ENCODE results near the gene CD320. TPM values are rescaled to one million over a fixed set of nuclear protein-coding genes. Genes with fewer than 3 reads are reported as not detected.
"Not testable (repeated sequence)": the region's sequence is repeated elsewhere in the genome, so short reads cannot be mapped to it uniquely, and the experiment has no call there.

The CD320 gene
- total and polyA plus RNA-seq, 2 experiments from 2014 or later: 87.0 to 124 TPM

DNA sequence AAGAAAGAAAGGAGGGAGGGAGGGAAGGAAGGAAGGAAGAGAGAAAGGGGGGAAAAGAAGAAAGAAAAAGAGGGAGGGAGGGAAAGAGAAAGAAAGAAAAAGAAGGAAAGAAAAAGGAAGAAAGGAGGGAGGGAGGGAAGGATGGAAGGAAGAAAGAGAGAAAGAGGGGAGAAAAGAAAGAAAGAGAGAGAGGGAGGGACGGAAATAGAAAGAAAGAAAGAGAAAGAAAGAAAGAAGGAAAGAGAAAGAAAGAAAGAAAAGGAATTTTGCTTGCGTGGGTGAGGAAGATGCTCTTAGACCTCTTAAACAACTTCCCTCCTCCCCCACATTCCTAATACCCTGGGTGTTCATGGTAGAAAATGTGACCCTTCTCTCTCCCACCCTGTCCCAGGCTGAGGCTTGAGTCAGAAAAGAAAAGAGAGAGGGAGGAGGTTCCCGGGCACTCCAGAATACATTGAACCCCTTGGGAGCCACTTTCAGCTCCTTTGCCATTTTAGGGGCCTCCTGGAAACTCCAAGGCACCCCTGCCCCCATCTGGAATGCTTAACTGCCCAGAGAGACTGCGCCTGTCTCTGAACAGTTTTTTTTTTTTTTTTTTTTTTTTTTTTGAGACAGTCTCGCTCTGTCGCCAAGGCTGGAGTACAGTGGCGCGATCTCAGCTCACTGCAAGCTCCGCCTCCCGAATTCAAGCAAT lies 44.1 kb upstream of the CD320 start (continued):
- no peak for TF ChIP-seq CREB1 (CRISPR knock-in tag; IDR thresholded peaks at IDR 0.05; ENCODE audit: low read depth)
- TF ChIP-seq ZNF331 (CRISPR knock-in tag; IDR thresholded peaks at IDR 0.05; ENCODE audit: low read depth): no peak
- no peak for TF ChIP-seq STAT1 (IDR thresholded peaks at IDR 0.05; ENCODE audit: unreplicated experiment)
- no peak for TF ChIP-seq POLR2AphosphoS5 (IDR thresholded peaks at IDR 0.05; ENCODE audit: low read depth)
- TF ChIP-seq NANOG (IDR thresholded peaks at IDR 0.05; ENCODE audit: borderline replicate concordance): no peak
- no peak for TF ChIP-seq EZH2phosphoT487 (IDR thresholded peaks at IDR 0.05; ENCODE audit: unreplicated experiment)

DNA sequence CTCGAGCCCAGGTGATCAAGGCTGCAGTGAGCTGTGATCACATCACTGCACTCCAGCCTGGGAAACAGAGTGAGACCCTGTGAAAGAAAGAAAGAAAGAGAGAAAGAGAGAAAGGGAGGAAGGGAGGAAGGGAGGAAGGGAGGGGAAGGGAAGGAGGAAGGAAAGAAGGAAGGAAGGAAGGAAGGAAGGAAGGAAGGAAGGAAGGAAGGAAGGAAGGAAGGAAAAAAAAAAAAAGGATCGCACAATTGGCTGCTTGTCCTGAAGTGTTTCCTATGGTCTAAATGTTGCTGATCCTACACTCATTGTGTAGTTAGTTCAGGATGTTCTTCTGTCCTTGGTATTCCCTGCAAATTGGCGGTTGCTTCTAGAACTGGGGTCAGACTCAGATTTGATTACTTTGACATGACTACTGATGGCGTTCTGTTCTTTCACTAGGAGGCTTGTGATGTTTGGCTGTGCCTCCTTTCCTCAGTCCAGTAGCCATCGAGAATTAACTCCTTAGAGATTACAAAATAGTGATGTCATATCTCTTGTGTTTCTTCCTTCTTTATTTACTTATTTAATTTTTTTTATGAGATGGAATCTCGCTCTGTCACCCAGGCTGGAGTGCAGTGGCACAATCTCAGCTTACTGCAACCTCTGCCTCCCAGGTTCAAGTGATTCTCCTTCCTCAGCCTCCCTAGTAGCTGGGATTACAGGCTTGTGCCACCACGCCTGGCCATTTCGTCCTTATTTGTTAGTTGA lies 41.6 kb upstream of the CD320 start:
- not testable (repeated sequence) for H2AFZ ChIP-seq; H3F3A ChIP-seq (replicated peaks; ENCODE audit: low read depth); H3K4me2 ChIP-seq; ATAC-seq; H3K4me3 Mint-ChIP-seq; H3K9me3 Mint-ChIP-seq; H3K79me2 ChIP-seq (replicated peaks; ENCODE audit: insufficient read depth); H3K36me3 Mint-ChIP-seq (ENCODE audit: low read depth); H3K4me1 ChIP-seq (ENCODE audit: insufficient read depth); H3K27me3 ChIP-seq (ENCODE audit: insufficient read depth); H3K36me3 ChIP-seq (ENCODE audit: insufficient read depth); H3K27ac ChIP-seq (ENCODE audit: low read depth); H3K9me2 ChIP-seq (ENCODE audit: insufficient read depth); H3K4me3 ChIP-seq; H3K27ac Mint-ChIP-seq; H4K20me1 ChIP-seq (replicated peaks; ENCODE audit: insufficient read depth); DNase-seq (ENCODE audit: low spot score)
- H3K4me1 Mint-ChIP-seq: peaks cover 19% of the 10 kb centered on the region
- H3K27me3 Mint-ChIP-seq (ENCODE audit: insufficient read depth, low read depth, poor library complexity): peaks cover 13% of the 10 kb centered on the region

DNA sequence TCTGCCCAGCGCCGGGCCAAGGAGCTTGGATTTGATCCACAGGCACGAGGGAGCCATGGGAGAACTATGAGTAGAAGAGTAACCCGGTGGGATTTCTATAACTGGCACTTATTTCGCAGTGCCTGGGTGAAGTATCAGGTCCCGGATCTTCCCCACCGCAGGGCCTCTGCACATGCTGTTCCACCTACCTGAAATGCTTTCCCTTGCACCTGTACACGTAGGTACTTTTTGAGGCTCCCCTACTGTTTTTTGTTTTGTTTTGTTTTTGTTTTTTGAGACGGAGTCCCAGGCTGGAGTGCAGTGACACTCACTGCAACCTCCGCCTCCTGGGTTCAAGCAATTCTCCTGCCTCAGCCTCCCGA lies 35.3 kb upstream of the CD320 start:
- ATAC-seq (no peak), DNase-seq (ENCODE audit: low spot score) (no peak)
- H3F3A ChIP-seq (replicated peaks; ENCODE audit: low read depth): no peaks in the 10 kb centered on the region; the same call in 1 of the 2 replicates
- H4K20me1 ChIP-seq (replicated peaks; ENCODE audit: insufficient read depth): no peaks in the 10 kb centered on the region
- peaks cover 9% of the 10 kb centered on the region; the same call in 1 of the 2 replicates for H3K27me3 ChIP-seq (ENCODE audit: insufficient read depth)
- H3K4me1 ChIP-seq (ENCODE audit: insufficient read depth): peaks cover 8% of the 10 kb centered on the region; the same call in 1 of the 2 replicates
- H3K9me2 ChIP-seq (ENCODE audit: insufficient read depth): no peaks in the 10 kb centered on the region
- H2AFZ ChIP-seq: no peak overlapping the region
- H3K36me3 ChIP-seq (ENCODE audit: insufficient read depth): no peaks in the 10 kb centered on the region
- Mint-ChIP-seq H3K4me1 (peaks cover 13% of the 10 kb centered on the region), H3K27me3 (ENCODE audit: insufficient read depth, low read depth, poor library complexity) (peaks cover 30% of the 10 kb centered on the region), H3K4me3 (peak overlapping the region; percentile 71), H3K9me3 (no peaks in the 10 kb centered on the region), H3K27ac (no peak overlapping the region), H3K36me3 (ENCODE audit: low read depth) (no peaks in the 10 kb centered on the region)
- H3K27ac ChIP-seq (ENCODE audit: low read depth): no peak overlapping the region
- H3K4me2 ChIP-seq: no peak overlapping the region
- H3K4me3 ChIP-seq: peak overlapping the region; percentile 83
- no peaks in the 10 kb centered on the region for H3K79me2 ChIP-seq (replicated peaks; ENCODE audit: insufficient read depth)
- TF ChIP-seq ZNF331 (CRISPR knock-in tag; IDR thresholded peaks at IDR 0.05; ENCODE audit: low read depth) (no peak), NANOG (IDR thresholded peaks at IDR 0.05; ENCODE audit: borderline replicate concordance) (no peak), JUNB (IDR thresholded peaks at IDR 0.05; ENCODE audit: unreplicated experiment) (no peak), CREB1 (CRISPR knock-in tag; IDR thresholded peaks at IDR 0.05; ENCODE audit: low read depth) (no peak), EZH2phosphoT487 (IDR thresholded peaks at IDR 0.05; ENCODE audit: unreplicated experiment) (no peak), POLR2AphosphoS5 (IDR thresholded peaks at IDR 0.05; ENCODE audit: low read depth) (no peak)
- TF ChIP-seq, protein P1, sequence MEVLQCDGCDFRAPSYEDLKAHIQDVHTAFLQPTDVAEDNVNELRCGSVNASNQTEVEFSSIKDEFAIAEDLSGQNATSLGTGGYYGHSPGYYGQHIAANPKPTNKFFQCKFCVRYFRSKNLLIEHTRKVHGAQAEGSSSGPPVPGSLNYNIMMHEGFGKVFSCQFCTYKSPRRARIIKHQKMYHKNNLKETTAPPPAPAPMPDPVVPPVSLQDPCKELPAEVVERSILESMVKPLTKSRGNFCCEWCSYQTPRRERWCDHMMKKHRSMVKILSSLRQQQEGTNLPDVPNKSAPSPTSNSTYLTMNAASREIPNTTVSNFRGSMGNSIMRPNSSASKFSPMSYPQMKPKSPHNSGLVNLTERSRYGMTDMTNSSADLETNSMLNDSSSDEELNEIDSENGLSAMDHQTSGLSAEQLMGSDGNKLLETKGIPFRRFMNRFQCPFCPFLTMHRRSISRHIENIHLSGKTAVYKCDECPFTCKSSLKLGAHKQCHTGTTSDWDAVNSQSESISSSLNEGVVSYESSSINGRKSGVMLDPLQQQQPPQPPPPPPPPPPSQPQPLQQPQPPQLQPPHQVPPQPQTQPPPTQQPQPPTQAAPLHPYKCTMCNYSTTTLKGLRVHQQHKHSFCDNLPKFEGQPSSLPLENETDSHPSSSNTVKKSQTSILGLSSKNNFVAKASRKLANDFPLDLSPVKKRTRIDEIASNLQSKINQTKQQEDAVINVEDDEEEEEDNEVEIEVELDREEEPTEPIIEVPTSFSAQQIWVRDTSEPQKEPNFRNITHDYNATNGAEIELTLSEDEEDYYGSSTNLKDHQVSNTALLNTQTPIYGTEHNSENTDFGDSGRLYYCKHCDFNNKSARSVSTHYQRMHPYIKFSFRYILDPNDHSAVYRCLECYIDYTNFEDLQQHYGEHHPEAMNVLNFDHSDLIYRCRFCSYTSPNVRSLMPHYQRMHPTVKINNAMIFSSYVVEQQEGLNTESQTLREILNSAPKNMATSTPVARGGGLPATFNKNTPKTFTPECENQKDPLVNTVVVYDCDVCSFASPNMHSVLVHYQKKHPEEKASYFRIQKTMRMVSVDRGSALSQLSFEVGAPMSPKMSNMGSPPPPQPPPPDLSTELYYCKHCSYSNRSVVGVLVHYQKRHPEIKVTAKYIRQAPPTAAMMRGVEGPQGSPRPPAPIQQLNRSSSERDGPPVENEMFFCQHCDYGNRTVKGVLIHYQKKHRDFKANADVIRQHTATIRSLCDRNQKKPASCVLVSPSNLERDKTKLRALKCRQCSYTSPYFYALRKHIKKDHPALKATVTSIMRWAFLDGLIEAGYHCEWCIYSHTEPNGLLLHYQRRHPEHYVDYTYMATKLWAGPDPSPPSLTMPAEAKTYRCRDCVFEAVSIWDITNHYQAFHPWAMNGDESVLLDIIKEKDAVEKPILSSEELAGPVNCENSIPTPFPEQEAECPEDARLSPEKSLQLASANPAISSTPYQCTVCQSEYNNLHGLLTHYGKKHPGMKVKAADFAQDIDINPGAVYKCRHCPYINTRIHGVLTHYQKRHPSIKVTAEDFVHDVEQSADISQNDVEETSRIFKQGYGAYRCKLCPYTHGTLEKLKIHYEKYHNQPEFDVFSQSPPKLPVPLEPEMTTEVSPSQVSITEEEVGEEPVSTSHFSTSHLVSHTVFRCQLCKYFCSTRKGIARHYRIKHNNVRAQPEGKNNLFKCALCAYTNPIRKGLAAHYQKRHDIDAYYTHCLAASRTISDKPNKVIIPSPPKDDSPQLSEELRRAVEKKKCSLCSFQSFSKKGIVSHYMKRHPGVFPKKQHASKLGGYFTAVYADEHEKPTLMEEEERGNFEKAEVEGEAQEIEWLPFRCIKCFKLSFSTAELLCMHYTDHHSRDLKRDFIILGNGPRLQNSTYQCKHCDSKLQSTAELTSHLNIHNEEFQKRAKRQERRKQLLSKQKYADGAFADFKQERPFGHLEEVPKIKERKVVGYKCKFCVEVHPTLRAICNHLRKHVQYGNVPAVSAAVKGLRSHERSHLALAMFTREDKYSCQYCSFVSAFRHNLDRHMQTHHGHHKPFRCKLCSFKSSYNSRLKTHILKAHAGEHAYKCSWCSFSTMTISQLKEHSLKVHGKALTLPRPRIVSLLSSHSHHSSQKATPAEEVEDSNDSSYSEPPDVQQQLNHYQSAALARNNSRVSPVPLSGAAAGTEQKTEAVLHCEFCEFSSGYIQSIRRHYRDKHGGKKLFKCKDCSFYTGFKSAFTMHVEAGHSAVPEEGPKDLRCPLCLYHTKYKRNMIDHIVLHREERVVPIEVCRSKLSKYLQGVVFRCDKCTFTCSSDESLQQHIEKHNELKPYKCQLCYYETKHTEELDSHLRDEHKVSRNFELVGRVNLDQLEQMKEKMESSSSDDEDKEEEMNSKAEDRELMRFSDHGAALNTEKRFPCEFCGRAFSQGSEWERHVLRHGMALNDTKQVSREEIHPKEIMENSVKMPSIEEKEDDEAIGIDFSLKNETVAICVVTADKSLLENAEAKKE (CRISPR knock-in tag; IDR thresholded peaks at IDR 0.05): no peak
- TF ChIP-seq, protein P2, sequence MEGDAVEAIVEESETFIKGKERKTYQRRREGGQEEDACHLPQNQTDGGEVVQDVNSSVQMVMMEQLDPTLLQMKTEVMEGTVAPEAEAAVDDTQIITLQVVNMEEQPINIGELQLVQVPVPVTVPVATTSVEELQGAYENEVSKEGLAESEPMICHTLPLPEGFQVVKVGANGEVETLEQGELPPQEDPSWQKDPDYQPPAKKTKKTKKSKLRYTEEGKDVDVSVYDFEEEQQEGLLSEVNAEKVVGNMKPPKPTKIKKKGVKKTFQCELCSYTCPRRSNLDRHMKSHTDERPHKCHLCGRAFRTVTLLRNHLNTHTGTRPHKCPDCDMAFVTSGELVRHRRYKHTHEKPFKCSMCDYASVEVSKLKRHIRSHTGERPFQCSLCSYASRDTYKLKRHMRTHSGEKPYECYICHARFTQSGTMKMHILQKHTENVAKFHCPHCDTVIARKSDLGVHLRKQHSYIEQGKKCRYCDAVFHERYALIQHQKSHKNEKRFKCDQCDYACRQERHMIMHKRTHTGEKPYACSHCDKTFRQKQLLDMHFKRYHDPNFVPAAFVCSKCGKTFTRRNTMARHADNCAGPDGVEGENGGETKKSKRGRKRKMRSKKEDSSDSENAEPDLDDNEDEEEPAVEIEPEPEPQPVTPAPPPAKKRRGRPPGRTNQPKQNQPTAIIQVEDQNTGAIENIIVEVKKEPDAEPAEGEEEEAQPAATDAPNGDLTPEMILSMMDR (conservative IDR thresholded peaks at IDR 0.05; ENCODE audit: low read depth in 2 of 2): no peak
